Esophagus (tissue), 2 donors: ENCODE data around the gene FBXO15. TPM values are rescaled to one million over a fixed set of nuclear protein-coding genes. Genes with fewer than 3 reads are reported as not detected.

Experiments
- H3K27ac ChIP-seq, 2 donors: one replicate each; pipeline ENCODE4 v1.5.1; 2013; ENCODE audit warnings: low read depth in 2 of 2, mild to moderate bottlenecking in 2 of 2, inconsistent platforms in 1 of 2, low read length in 1 of 2, moderate library complexity in 1 of 2
- H3K27me3 ChIP-seq, 2 donors: one replicate each; pipeline ENCODE4 v1.6.1; 2013; ENCODE audit warnings: low read length in 2 of 2, control low read depth in 1 of 2, mild to moderate bottlenecking in 1 of 2; ENCODE audit not compliant: insufficient read depth in 2 of 2, control insufficient read depth in 1 of 2
- H3K36me3 ChIP-seq, 2 donors: one replicate each; pipeline ENCODE4 v1.6.1; 2013; ENCODE audit warnings: low read length in 1 of 2; ENCODE audit not compliant: control insufficient read depth in 2 of 2, insufficient read depth in 2 of 2
- H3K4me1 ChIP-seq, 2 donors: one replicate each; pipeline ENCODE4 v1.6.1; 2013; ENCODE audit warnings: low read length in 1 of 2; ENCODE audit not compliant: control insufficient read depth in 2 of 2, insufficient read depth in 2 of 2
- H3K4me3 ChIP-seq, 2 donors: one replicate each; pipeline ENCODE4 v1.5.1; 2013; ENCODE audit warnings: low read length in 2 of 2, mild to moderate bottlenecking in 2 of 2, low read depth in 1 of 2, moderate library complexity in 1 of 2
- H3K9me3 ChIP-seq, 2 donors: one replicate each; pipeline ENCODE4 v1.6.1; 2013; ENCODE audit warnings: mild to moderate bottlenecking in 2 of 2, low read depth in 1 of 2, low read length in 1 of 2, moderate library complexity in 1 of 2; ENCODE audit not compliant: control insufficient read depth in 2 of 2, insufficient read depth in 1 of 2
- WGBS, 2 donors: extraction: QIAGEN DNeasy Blood & Tissue Kit; methylation state at CpG; one replicate each; pipeline ENCODE4 v1.1.7; 2013; 5-methylcytosine and 5-hydroxymethylcytosine counted together
- polyA plus RNA-seq, 2 donors: library from polyadenylated mRNA; stranded (reverse); fragments of 200-250 nt; gene quantifications; one replicate each; pipeline ENCODE4 v1.2.3, GENCODE V29; 2013
- donor health status: healthy with polysubstance abuse.
- donor health status: Bipolar disorder and iron deficiency.

The FBXO15 gene
- polyA plus RNA-seq, 2 donors, result 0.16 to 0.41 TPM

GRCh38 chr18:74060579-74060978 is 87.1 kb downstream of the FBXO15 start:
- no peak overlapping the region for H3K27ac ChIP-seq
- H3K27me3 ChIP-seq, result no peaks in the 10 kb centered on the region
- no peaks in the 10 kb centered on the region for H3K4me1 ChIP-seq
- no peaks in the 10 kb centered on the region for H3K9me3 ChIP-seq
- WGBS, 2 donors, result 65 to 67% methylated on average over 3 of the region's 3 CpGs
- H3K36me3 ChIP-seq, result no peaks in the 10 kb centered on the region
- H3K4me3 ChIP-seq, result no peak overlapping the region

GRCh38 chr18:74050807-74051206 is 96.8 kb downstream of the FBXO15 start:
- H3K4me1 ChIP-seq, result no peaks in the 10 kb centered on the region
- H3K9me3 ChIP-seq, result peaks cover 0 to 3% of the 10 kb centered on the region in 2 donors
- no peak overlapping the region for H3K27ac ChIP-seq
- no peaks in the 10 kb centered on the region for H3K27me3 ChIP-seq
- H3K36me3 ChIP-seq, result no peaks in the 10 kb centered on the region
- no peak overlapping the region for H3K4me3 ChIP-seq
- WGBS, 2 donors, result 52 to 61% methylated on average over 4 of the region's 4 CpGs

DNA sequence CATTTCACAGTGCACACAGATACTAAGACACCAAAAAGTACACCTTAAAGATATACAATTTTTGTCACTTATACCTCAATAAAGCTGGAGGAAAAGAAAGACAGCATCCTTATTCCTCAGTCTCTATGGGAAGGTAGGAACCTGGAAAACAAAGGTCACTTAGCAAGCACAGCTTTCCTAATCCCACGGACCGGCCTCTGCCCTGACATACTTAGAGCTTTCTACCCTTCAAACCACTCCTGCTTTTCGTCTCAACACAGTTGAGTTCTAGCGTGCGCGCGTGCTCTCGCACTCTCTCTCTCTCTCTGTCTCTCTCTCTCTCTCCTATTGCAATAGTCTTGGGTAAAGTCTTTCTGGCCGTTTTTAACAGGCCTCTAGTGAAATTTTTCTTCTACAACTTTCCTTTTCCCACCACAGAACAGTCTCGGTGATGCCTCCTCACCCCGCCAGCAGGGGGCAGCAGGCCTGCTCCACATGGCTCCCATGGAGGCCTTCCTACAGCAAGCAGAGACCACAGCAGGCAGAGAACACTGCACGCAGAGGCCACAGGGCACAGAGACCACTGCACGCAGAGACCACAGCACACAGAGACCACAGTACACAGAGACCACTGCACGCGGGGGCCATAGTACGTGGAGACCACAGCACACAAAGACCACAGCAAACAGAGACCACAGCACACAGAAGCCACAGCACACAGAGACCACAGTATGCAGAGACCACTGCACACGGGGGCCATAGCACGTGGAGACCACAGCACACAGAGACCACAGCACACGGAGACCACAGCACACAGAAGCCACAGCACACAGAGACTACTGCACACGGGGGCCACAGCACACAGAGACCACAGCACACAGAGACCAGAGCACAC is 106.9 kb downstream of the FBXO15 start:
- peaks cover 0 to 4% of the 10 kb centered on the region in 2 donors for H3K9me3 ChIP-seq
- H3K27ac ChIP-seq, result no peak overlapping the region
- 75 to 78% methylated on average over 20 of the region's 20 CpGs for WGBS, 2 donors
- H3K4me3 ChIP-seq, result no peak overlapping the region
- no peaks in the 10 kb centered on the region for H3K4me1 ChIP-seq
- no peaks in the 10 kb centered on the region for H3K27me3 ChIP-seq
- H3K36me3 ChIP-seq, result no peaks in the 10 kb centered on the region

DNA sequence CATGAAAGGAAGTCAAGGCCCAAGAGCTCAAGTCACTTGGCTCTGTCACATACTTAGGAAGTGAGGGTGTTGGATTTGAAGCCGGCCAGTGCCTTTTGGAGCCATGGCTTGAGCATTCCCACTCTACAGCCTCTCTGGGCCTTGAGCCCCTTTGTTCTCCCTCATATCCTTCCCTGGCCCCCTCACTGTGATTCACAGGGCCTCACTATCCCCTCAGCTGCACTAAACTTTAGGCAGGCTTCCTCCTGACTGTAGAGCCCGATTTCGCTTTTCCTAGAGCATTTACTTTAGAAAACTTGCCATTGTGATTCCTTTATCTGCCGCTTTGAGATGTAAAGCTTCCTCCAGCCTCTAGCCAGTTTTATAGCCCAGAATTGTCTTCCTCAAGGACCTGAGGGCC is 107.6 kb downstream of the FBXO15 start:
- H3K9me3 ChIP-seq, result peaks cover 0 to 4% of the 10 kb centered on the region in 2 donors
- H3K36me3 ChIP-seq, result no peaks in the 10 kb centered on the region
- WGBS, 2 donors, result 84 to 90% methylated on average over 4 of the region's 4 CpGs
- no peaks in the 10 kb centered on the region for H3K27me3 ChIP-seq
- H3K4me3 ChIP-seq, result no peak overlapping the region
- no peak overlapping the region for H3K27ac ChIP-seq
- H3K4me1 ChIP-seq, result no peaks in the 10 kb centered on the region

- H3K4me3 ChIP-seq, result no peak overlapping the region
- no peaks in the 10 kb centered on the region for H3K36me3 ChIP-seq
- H3K27me3 ChIP-seq, result no peaks in the 10 kb centered on the region
- no peak overlapping the region for H3K27ac ChIP-seq
- no peaks in the 10 kb centered on the region for H3K9me3 ChIP-seq
- no peaks in the 10 kb centered on the region for H3K4me1 ChIP-seq
Observed at GRCh38 chr18:74029161-74029560, 118.5 kb downstream of the FBXO15 start.

Other genes starting within 250 kb of the FBXO15 start
- 10 to 100 TPM; 19.7 to 22.4 TPM for gene TIMM21, start 689 bp upstream of the FBXO15 start, polyA plus RNA-seq
- gene CYB5A, start 144.1 kb upstream of the FBXO15 start, polyA plus RNA-seq, result 10 to 100 TPM; 37.0 to 81.5 TPM
- not detected for gene C18orf63, start 168.0 kb upstream of the FBXO15 start, polyA plus RNA-seq